KOPT-K1 (cell line): ENCODE data around the gene TRIM44.
"Not testable (repeated sequence)": the region's sequence is repeated elsewhere in the genome, so short reads cannot be mapped to it uniquely, and the experiment has no call there.

Experiments
- H3K27ac ChIP-seq: fragments of 200-600 bp; sonication (generic); 2 replicates; pipeline ENCODE4 v1.5.1; 2016; ENCODE audit warnings: antibody characterized with exemption, mild to moderate bottlenecking, low read depth, low read length; ENCODE audit not compliant: poor library complexity, severe bottlenecking
- H3K36me3 ChIP-seq: fragments of 200-600 bp; sonication (generic); 2 replicates; pipeline ENCODE4 v1.5.1; 2017; ENCODE audit warnings: antibody characterized with exemption, mild to moderate bottlenecking, low read length, moderate library complexity; ENCODE audit not compliant: insufficient read depth
- H3K9me3 ChIP-seq: fragments of 200-600 bp; sonication (generic); 2 replicates; pipeline ENCODE4 v1.5.1; 2017; ENCODE audit warnings: antibody characterized with exemption, low read length, mild to moderate bottlenecking; ENCODE audit not compliant: insufficient read depth, poor library complexity, severe bottlenecking

The TRIM44 gene

GRCh38 chr11:35838697-35839367 lies 176.3 kb downstream of the TRIM44 start:
- H3K9me3 ChIP-seq, H3K27ac ChIP-seq, H3K36me3 ChIP-seq: not testable (repeated sequence)

GRCh38 chr11:35839368-35840161 lies 177.0 kb downstream of the TRIM44 start:
- H3K9me3 ChIP-seq = no peaks in the 10 kb centered on the region
- H3K36me3 ChIP-seq = no peaks in the 10 kb centered on the region
- no peak overlapping the region for H3K27ac ChIP-seq

DNA sequence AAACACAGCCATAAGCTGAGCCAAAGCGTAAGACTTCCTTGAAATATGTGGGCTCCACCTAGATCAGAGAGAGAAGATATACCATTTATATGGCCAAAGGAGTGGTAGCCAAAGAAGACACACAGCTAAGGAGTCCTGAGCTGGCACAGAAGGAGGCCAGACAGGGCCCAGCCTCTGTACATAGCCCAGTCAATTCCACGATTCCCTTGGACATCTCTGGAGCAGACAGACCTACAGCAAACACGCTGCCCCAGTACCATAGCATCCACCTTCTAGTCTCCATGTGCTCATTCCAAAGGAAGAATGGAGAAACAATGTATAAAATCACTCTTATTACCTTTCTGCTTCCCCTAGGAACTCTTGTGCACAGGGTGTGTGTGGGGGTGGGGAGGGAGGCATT lies 179.2 kb downstream of the TRIM44 start:
- H3K27ac ChIP-seq = no peak overlapping the region
- no peaks in the 10 kb centered on the region for H3K36me3 ChIP-seq

DNA sequence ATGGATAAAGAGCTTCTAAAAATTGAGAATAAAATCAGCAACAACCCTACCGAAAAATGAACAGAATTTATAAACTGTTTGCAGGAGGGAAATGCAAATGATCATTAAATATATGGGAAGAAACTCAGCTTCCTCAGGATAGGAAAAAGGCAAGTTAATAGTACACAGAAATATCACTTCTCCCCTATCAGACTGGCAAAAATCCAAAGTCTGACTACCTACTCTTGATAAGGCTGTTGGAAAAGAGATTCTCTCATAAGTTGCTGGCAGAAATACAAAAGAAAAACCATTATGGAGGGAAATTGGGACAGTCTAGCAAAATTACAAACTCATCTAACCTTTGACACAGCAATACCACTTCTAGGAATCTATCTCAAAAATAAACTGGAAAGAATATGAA lies 180.4 kb downstream of the TRIM44 start:
- H3K9me3 ChIP-seq = no peaks in the 10 kb centered on the region
- no peak overlapping the region for H3K27ac ChIP-seq
- no peaks in the 10 kb centered on the region for H3K36me3 ChIP-seq

More for the DNA sequence above, 179.2 kb downstream of the TRIM44 start:
- H3K9me3 ChIP-seq = no peaks in the 10 kb centered on the region

DNA sequence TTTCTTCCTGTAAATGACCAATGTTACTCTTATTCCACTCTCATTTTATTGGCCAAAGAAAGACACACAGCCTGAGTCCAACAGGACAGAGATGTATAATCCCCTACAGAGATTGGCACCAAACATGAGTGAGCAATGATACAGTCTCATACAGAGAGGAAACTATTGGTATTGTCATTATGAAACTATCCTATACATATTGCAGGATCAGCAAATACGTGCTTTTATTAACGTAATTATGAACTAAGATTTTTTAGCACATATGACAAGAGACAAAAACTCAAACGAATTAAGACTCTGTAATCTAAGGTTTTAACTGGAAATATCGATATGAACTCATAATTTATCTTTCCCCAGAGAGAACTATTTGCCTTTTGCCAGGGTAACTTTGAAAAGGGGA lies 182.0 kb downstream of the TRIM44 start:
- Histone ChIP-seq H3K9me3 (no peaks in the 10 kb centered on the region), H3K27ac (no peak overlapping the region), H3K36me3 (no peaks in the 10 kb centered on the region)

GRCh38 chr11:35845860-35846259 lies 183.3 kb downstream of the TRIM44 start:
- no peaks in the 10 kb centered on the region for H3K36me3 ChIP-seq
- H3K9me3 ChIP-seq = no peaks in the 10 kb centered on the region
- no peak overlapping the region for H3K27ac ChIP-seq

- Histone ChIP-seq H3K9me3 (no peaks in the 10 kb centered on the region), H3K27ac (no peak overlapping the region), H3K36me3 (no peaks in the 10 kb centered on the region)
These were observed 184.3 kb downstream of the TRIM44 start for GRCh38 chr11:35846874-35847273.

DNA sequence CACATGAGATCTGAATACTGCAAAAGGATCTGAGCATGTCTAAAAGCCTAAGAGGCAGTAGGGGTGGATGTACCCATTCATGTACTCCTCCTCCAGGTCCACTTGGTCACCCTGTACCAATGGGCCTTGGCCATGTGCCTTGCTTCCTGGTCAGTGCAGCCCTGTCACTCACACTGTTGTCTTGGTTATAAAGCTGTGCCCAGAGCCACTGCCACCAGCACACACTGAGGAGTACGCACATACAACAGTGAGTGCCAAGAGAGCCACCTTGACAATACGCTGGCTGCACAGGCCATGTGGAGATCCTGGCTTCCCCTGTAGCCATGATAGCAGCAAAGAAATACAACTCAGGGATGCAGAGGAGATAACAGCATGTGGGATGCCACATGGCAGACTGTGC lies 184.9 kb downstream of the TRIM44 start:
- H3K9me3 ChIP-seq = no peaks in the 10 kb centered on the region
- no peak overlapping the region for H3K27ac ChIP-seq
- no peaks in the 10 kb centered on the region for H3K36me3 ChIP-seq

GRCh38 chr11:35848616-35849015 lies 186.0 kb downstream of the TRIM44 start:
- H3K36me3 ChIP-seq = no peaks in the 10 kb centered on the region
- no peak overlapping the region for H3K27ac ChIP-seq
- H3K9me3 ChIP-seq = no peaks in the 10 kb centered on the region

- Histone ChIP-seq H3K36me3 (no peaks in the 10 kb centered on the region), H3K9me3 (no peaks in the 10 kb centered on the region), H3K27ac (no peak overlapping the region)
These were observed 187.6 kb downstream of the TRIM44 start for GRCh38 chr11:35850191-35850590.

GRCh38 chr11:35851342-35851741 lies 188.8 kb downstream of the TRIM44 start:
- Histone ChIP-seq H3K9me3 (no peaks in the 10 kb centered on the region), H3K36me3 (no peaks in the 10 kb centered on the region), H3K27ac (no peak overlapping the region)

- Histone ChIP-seq H3K9me3 (no peaks in the 10 kb centered on the region), H3K27ac (no peak overlapping the region), H3K36me3 (no peaks in the 10 kb centered on the region)
These were observed 189.5 kb downstream of the TRIM44 start for GRCh38 chr11:35852056-35852455.

GRCh38 chr11:35853971-35854370 lies 191.4 kb downstream of the TRIM44 start:
- Histone ChIP-seq H3K27ac (no peak overlapping the region), H3K36me3 (no peaks in the 10 kb centered on the region), H3K9me3 (no peaks in the 10 kb centered on the region)

GRCh38 chr11:35855671-35856070 lies 193.1 kb downstream of the TRIM44 start:
- Histone ChIP-seq H3K36me3 (no peaks in the 10 kb centered on the region), H3K27ac (no peak overlapping the region), H3K9me3 (no peaks in the 10 kb centered on the region)

DNA sequence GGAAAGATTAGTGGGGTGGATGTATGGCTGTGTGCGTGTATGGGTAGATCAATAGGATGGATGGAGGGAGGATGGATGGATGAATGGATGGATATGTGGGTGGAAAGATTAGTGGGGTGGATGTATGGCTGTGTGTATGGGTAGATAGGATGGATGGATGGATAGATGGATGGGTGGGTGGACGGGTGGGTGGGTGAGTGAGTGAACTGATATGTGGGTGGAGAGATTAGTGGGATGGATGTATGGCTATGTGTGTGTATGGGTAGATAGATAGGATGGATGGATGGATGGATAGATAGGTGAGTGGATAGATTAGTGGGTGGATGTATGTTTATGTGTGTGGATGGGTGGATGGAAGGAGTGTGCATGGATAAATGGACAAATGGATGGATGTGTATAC lies 193.7 kb downstream of the TRIM44 start:
- H3K9me3 ChIP-seq = no peaks in the 10 kb centered on the region

GRCh38 chr11:35856756-35857155 lies 194.2 kb downstream of the TRIM44 start:
- no peaks in the 10 kb centered on the region for H3K36me3 ChIP-seq
- no peak overlapping the region for H3K27ac ChIP-seq
- no peaks in the 10 kb centered on the region for H3K9me3 ChIP-seq

More for the DNA sequence above, 193.7 kb downstream of the TRIM44 start:
- H3K36me3 ChIP-seq = no peaks in the 10 kb centered on the region
- no peak overlapping the region for H3K27ac ChIP-seq
